ENCODE measurements around the gene CDC20B. TPM values are rescaled to one million over a fixed set of nuclear protein-coding genes. Genes with fewer than 3 reads are reported as not detected.
"Not testable (repeated sequence)": the region's sequence is repeated elsewhere in the genome, so short reads cannot be mapped to it uniquely, and the experiment has no call there.

The CDC20B gene
- total RNA-seq, 1 donor from 2014 or later: 0.34 TPM

- H3K4me1 Mint-ChIP-seq (ENCODE audit: low read depth, unreplicated experiment): no peaks in the 10 kb centered on the region
- no peak for TF ChIP-seq CTCF (IDR thresholded peaks at IDR 0.05; ENCODE audit: partially characterized antibody, unreplicated experiment)
- H3K36me3 Mint-ChIP-seq (ENCODE audit: unreplicated experiment): no peaks in the 10 kb centered on the region
- H3K27ac Mint-ChIP-seq (ENCODE audit: unreplicated experiment): no peak overlapping the region
- peaks cover 2% of the 10 kb centered on the region for H3K27me3 Mint-ChIP-seq (ENCODE audit: unreplicated experiment)
- no peak for DNase-seq
- H3K9me3 Mint-ChIP-seq (ENCODE audit: unreplicated experiment): no peaks in the 10 kb centered on the region
- H3K4me3 Mint-ChIP-seq (ENCODE audit: unreplicated experiment): no peak overlapping the region
These were observed 59.6 kb downstream of the CDC20B start for GRCh38 chr5:55113327-55113726.

GRCh38 chr5:55110217-55110616 is 62.8 kb downstream of the CDC20B start:
- H3K36me3 Mint-ChIP-seq (ENCODE audit: unreplicated experiment): no peaks in the 10 kb centered on the region
- no peaks in the 10 kb centered on the region for H3K9me3 Mint-ChIP-seq (ENCODE audit: unreplicated experiment)
- H3K27me3 Mint-ChIP-seq (ENCODE audit: unreplicated experiment): peaks cover 2% of the 10 kb centered on the region
- no peaks in the 10 kb centered on the region for H3K4me1 Mint-ChIP-seq (ENCODE audit: low read depth, unreplicated experiment)
- no peak overlapping the region for H3K4me3 Mint-ChIP-seq (ENCODE audit: unreplicated experiment)
- no peak for TF ChIP-seq CTCF (IDR thresholded peaks at IDR 0.05; ENCODE audit: partially characterized antibody, unreplicated experiment)
- H3K27ac Mint-ChIP-seq (ENCODE audit: unreplicated experiment): no peak overlapping the region
- DNase-seq: no peak

GRCh38 chr5:55108661-55109060 is 64.3 kb downstream of the CDC20B start:
- H3K9me3 Mint-ChIP-seq (ENCODE audit: unreplicated experiment): no peaks in the 10 kb centered on the region
- H3K27me3 Mint-ChIP-seq (ENCODE audit: unreplicated experiment): peaks cover 1% of the 10 kb centered on the region
- no peaks in the 10 kb centered on the region for H3K4me1 Mint-ChIP-seq (ENCODE audit: low read depth, unreplicated experiment)
- no peaks in the 10 kb centered on the region for H3K36me3 Mint-ChIP-seq (ENCODE audit: unreplicated experiment)
- DNase-seq: no peak
- no peak for TF ChIP-seq CTCF (IDR thresholded peaks at IDR 0.05; ENCODE audit: partially characterized antibody, unreplicated experiment)
- H3K4me3 Mint-ChIP-seq (ENCODE audit: unreplicated experiment): no peak overlapping the region
- no peak overlapping the region for H3K27ac Mint-ChIP-seq (ENCODE audit: unreplicated experiment)

GRCh38 chr5:55105976-55106375 is 67.0 kb downstream of the CDC20B start:
- H3K36me3 Mint-ChIP-seq (ENCODE audit: unreplicated experiment); H3K9me3 Mint-ChIP-seq (ENCODE audit: unreplicated experiment); H3K4me1 Mint-ChIP-seq (ENCODE audit: low read depth, unreplicated experiment); H3K4me3 Mint-ChIP-seq (ENCODE audit: unreplicated experiment); H3K27ac Mint-ChIP-seq (ENCODE audit: unreplicated experiment); H3K27me3 Mint-ChIP-seq (ENCODE audit: unreplicated experiment); DNase-seq: not testable (repeated sequence)

GRCh38 chr5:55104946-55105701 is 67.9 kb downstream of the CDC20B start:
- no peak overlapping the region for H3K27ac Mint-ChIP-seq (ENCODE audit: unreplicated experiment)
- H3K36me3 Mint-ChIP-seq (ENCODE audit: unreplicated experiment): no peaks in the 10 kb centered on the region
- no peak for TF ChIP-seq CTCF (IDR thresholded peaks at IDR 0.05; ENCODE audit: partially characterized antibody, unreplicated experiment)
- H3K4me3 Mint-ChIP-seq (ENCODE audit: unreplicated experiment): no peak overlapping the region
- no peak for DNase-seq
- no peaks in the 10 kb centered on the region for H3K4me1 Mint-ChIP-seq (ENCODE audit: low read depth, unreplicated experiment)
- no peaks in the 10 kb centered on the region for H3K27me3 Mint-ChIP-seq (ENCODE audit: unreplicated experiment)
- no peaks in the 10 kb centered on the region for H3K9me3 Mint-ChIP-seq (ENCODE audit: unreplicated experiment)
